Adipocyte (in vitro differentiated cells): ENCODE data around the gene TUBGCP2.

Experiments used
- DNase-seq: peaks from one replicate; pipeline ENCODE4 v3.0.0-alpha.2; 2015; ENCODE audit warnings: low read depth
- H3K27me3 ChIP-seq: replicated peaks from 2 replicates; pipeline ENCODE4 v1.7.0; 2013; ENCODE audit warnings: mild to moderate bottlenecking, low read length, moderate library complexity; ENCODE audit not compliant: control insufficient read depth, insufficient read depth
- H3K36me3 ChIP-seq: 2 replicates; pipeline ENCODE4 v1.7.0; 2013; ENCODE audit warnings: low read length, mild to moderate bottlenecking, moderate library complexity; ENCODE audit not compliant: control insufficient read depth, insufficient read depth, severe bottlenecking
- H3K4me1 ChIP-seq: 2 replicates; pipeline ENCODE4 v1.7.0; 2013; ENCODE audit warnings: mild to moderate bottlenecking, low read length, moderate library complexity; ENCODE audit not compliant: control insufficient read depth, insufficient read depth
- H3K4me3 ChIP-seq: 2 replicates; pipeline ENCODE4 v1.7.0; 2013; ENCODE audit warnings: mild to moderate bottlenecking, low read length, moderate library complexity
- H3K9ac ChIP-seq: 2 replicates; pipeline ENCODE4 v1.7.0; 2013; ENCODE audit warnings: mild to moderate bottlenecking, low read length, moderate library complexity
- H3K9me3 ChIP-seq: 2 replicates; pipeline ENCODE4 v1.7.0; 2013; ENCODE audit warnings: mild to moderate bottlenecking, low read length, moderate library complexity; ENCODE audit not compliant: control insufficient read depth

TUBGCP2 gene

DNA sequence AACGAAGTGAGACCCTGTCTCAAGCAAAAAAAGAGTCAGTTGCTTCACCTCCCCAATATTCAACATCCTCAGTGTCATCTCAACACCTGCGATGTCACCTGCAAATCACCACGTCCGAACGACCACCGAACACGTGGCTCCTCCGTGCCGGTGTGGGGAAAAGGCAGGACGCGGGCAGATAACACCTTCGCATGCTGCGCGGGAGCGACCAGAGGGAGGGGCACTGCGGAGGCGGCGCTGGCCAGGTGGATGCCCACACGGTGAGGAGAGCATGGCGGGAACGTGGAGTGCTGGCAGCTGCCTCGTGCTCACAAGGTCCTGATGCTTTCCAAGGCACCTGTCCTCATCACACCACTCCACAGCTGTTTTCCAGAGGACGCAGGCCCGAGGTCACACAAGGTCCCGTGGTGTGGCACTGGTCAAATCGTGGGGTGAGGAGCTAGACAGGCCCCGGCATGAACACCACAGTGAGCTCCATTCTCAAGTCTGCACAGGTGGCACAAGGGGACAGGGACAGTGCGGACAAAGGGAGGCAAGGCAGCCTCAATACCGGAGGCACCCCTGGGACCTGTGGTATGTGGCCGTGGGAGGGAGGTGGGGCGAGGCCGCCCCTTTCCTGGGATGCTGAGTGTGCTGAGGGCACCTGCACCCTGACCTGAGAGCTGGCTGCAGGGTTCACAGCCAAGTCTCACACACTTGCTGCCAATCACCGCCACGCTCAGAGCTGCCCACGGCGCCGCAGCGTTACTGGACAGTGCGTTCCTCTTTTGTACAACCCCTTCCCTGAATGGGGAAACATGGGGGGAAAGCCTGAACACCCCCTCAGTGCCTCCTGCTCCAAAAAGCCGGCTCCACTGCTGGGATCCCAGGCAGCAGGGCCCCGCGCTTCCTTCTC, 13.0 kb downstream of the TUBGCP2 start:
- DNase-seq = no peak
- no peaks in the 10 kb centered on the region for H3K27me3 ChIP-seq
- no peak overlapping the region for H3K9ac ChIP-seq
- no peak overlapping the region for H3K4me3 ChIP-seq
- peaks cover 5% of the 10 kb centered on the region for H3K4me1 ChIP-seq
- no peaks in the 10 kb centered on the region for H3K9me3 ChIP-seq
- H3K36me3 ChIP-seq = peaks cover 77% of the 10 kb centered on the region

GRCh38 chr10:133294189-133294588, 14.5 kb downstream of the TUBGCP2 start:
- DNase-seq = no peak
- Histone ChIP-seq H3K4me3 (no peak overlapping the region), H3K4me1 (peaks cover 5% of the 10 kb centered on the region), H3K36me3 (peaks cover 76% of the 10 kb centered on the region), H3K9ac (no peak overlapping the region), H3K27me3 (no peaks in the 10 kb centered on the region), H3K9me3 (no peaks in the 10 kb centered on the region)

GRCh38 chr10:133293810-133294119, 14.9 kb downstream of the TUBGCP2 start:
- no peak overlapping the region for H3K4me3 ChIP-seq
- H3K9me3 ChIP-seq = no peaks in the 10 kb centered on the region
- H3K4me1 ChIP-seq = peaks cover 5% of the 10 kb centered on the region
- H3K9ac ChIP-seq = no peak overlapping the region
- H3K36me3 ChIP-seq = peaks cover 76% of the 10 kb centered on the region
- no peaks in the 10 kb centered on the region for H3K27me3 ChIP-seq
- no peak for DNase-seq

- peaks cover 5% of the 10 kb centered on the region for H3K4me1 ChIP-seq
- H3K9me3 ChIP-seq = no peaks in the 10 kb centered on the region
- H3K9ac ChIP-seq = peak overlapping the region; percentile 20
- peaks cover 76% of the 10 kb centered on the region for H3K36me3 ChIP-seq
- H3K4me3 ChIP-seq = no peak overlapping the region
- peak; percentile 19 for DNase-seq
- no peaks in the 10 kb centered on the region for H3K27me3 ChIP-seq
Observed at GRCh38 chr10:133292919-133293809, 15.5 kb downstream of the TUBGCP2 start.

- peaks cover 5% of the 10 kb centered on the region for H3K4me1 ChIP-seq
- DNase-seq = no peak
- peaks cover 77% of the 10 kb centered on the region for H3K36me3 ChIP-seq
- H3K27me3 ChIP-seq = no peaks in the 10 kb centered on the region
- no peak overlapping the region for H3K9ac ChIP-seq
- H3K9me3 ChIP-seq = no peaks in the 10 kb centered on the region
- no peak overlapping the region for H3K4me3 ChIP-seq
Observed at GRCh38 chr10:133289761-133290160, 18.9 kb downstream of the TUBGCP2 start.

- Histone ChIP-seq H3K4me1 (peaks cover 3% of the 10 kb centered on the region), H3K4me3 (no peak overlapping the region), H3K36me3 (peaks cover 86% of the 10 kb centered on the region), H3K9ac (no peak overlapping the region), H3K9me3 (no peaks in the 10 kb centered on the region), H3K27me3 (no peaks in the 10 kb centered on the region)
- DNase-seq = no peak
Observed at GRCh38 chr10:133287832-133288500, 20.7 kb downstream of the TUBGCP2 start.

- Histone ChIP-seq H3K9me3 (no peaks in the 10 kb centered on the region), H3K27me3 (no peaks in the 10 kb centered on the region), H3K36me3 (peaks cover 92% of the 10 kb centered on the region), H3K9ac (no peak overlapping the region), H3K4me1 (no peaks in the 10 kb centered on the region), H3K4me3 (no peak overlapping the region)
- DNase-seq = no peak
Observed at GRCh38 chr10:133286366-133286765, 22.3 kb downstream of the TUBGCP2 start.

DNA sequence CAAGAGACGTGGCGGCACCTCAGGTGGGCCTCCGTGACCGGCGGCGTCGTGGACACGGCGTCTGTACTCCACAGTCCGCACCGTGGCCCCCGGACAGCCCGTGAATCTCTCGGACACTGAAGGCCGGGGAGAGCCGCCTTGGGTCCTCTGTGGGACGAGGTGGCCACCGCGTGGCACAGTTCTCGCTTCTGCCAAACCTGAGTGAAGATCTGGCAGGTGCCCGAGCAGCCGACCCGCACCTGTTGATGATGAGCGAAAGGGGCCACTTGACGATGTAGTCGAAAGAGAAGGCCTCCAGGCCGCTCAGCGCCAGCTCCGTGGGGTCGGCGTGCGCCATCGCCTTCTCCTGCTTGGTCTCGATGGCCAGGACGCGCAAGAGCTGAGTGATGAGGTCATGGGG, 23.5 kb downstream of the TUBGCP2 start:
- peaks cover 95% of the 10 kb centered on the region for H3K36me3 ChIP-seq
- no peaks in the 10 kb centered on the region for H3K4me1 ChIP-seq
- H3K9ac ChIP-seq = no peak overlapping the region
- DNase-seq = no peak
- no peaks in the 10 kb centered on the region for H3K27me3 ChIP-seq
- H3K9me3 ChIP-seq = no peaks in the 10 kb centered on the region
- no peak overlapping the region for H3K4me3 ChIP-seq

GRCh38 chr10:133283931-133284330, 24.7 kb downstream of the TUBGCP2 start:
- DNase-seq = no peak
- H3K4me1 ChIP-seq = no peaks in the 10 kb centered on the region
- no peaks in the 10 kb centered on the region for H3K27me3 ChIP-seq
- H3K4me3 ChIP-seq = no peak overlapping the region
- H3K9ac ChIP-seq = no peak overlapping the region
- no peaks in the 10 kb centered on the region for H3K9me3 ChIP-seq
- peaks cover 89% of the 10 kb centered on the region for H3K36me3 ChIP-seq

DNA sequence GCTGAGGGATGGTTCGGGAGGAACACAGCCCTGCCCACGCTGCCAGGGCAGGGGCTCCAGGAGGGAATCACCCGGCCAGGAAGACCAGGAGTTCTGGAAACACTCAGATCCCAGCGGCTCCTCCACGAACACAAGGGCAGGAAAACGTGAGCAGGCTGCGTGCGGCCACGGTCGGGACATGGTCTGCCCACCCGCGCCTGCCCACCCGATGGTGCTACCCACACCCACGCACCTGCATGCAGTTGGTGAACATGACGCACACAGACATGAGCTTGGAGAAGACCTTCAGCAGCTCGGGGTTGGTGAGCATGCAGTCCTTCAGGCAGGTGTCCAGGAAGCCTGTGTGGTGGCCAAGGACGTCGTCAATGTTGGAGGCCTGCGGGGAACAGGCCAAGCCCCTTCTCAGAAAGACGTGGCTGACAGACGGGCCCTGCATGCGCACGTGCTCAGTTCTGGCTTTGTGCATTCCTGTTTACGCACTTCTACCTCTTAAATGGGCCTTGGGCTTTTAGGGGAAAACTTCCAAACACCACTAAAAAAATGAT, 25.8 kb downstream of the TUBGCP2 start:
- no peaks in the 10 kb centered on the region for H3K4me1 ChIP-seq
- no peak overlapping the region for H3K4me3 ChIP-seq
- H3K9ac ChIP-seq = no peak overlapping the region
- no peaks in the 10 kb centered on the region for H3K9me3 ChIP-seq
- DNase-seq = no peak
- H3K27me3 ChIP-seq = no peaks in the 10 kb centered on the region
- peaks cover 79% of the 10 kb centered on the region for H3K36me3 ChIP-seq
